Measurements from ENCODE around the gene ASCL5.

GRCh38 chr1:201076092-201076491, 50.9 kb downstream of the ASCL5 start:
- TF ChIP-seq POLR2A (IDR thresholded peaks at IDR 0.05; ENCODE audit: low read depth, low read length) (no peak), CTCF (IDR thresholded peaks at IDR 0.05 in 2 of 3, conservative IDR thresholded peaks at IDR 0.05 in 1 of 3; ENCODE audit: control insufficient read depth in 2 of 3, extremely low read depth in 1 of 3, insufficient read depth in 1 of 3, low read depth in 3 of 3, low read length in 3 of 3) (no peak), GABPA (IDR thresholded peaks at IDR 0.05; ENCODE audit: low read depth) (no peak), BACH1 (IDR thresholded peaks at IDR 0.05; ENCODE audit: borderline replicate concordance) (no peak), NRF1 (conservative IDR thresholded peaks at IDR 0.05; ENCODE audit: low read depth, low read length) (no peak), JUND (IDR thresholded peaks at IDR 0.05; ENCODE audit: low read depth, low read length) (no peak), POLR2AphosphoS5 (IDR thresholded peaks at IDR 0.05; ENCODE audit: low read length) (no peak), TBL1XR1 (IDR thresholded peaks at IDR 0.05; ENCODE audit: low read depth, low read length) (no peak)
- TF ChIP-seq, protein P1, sequence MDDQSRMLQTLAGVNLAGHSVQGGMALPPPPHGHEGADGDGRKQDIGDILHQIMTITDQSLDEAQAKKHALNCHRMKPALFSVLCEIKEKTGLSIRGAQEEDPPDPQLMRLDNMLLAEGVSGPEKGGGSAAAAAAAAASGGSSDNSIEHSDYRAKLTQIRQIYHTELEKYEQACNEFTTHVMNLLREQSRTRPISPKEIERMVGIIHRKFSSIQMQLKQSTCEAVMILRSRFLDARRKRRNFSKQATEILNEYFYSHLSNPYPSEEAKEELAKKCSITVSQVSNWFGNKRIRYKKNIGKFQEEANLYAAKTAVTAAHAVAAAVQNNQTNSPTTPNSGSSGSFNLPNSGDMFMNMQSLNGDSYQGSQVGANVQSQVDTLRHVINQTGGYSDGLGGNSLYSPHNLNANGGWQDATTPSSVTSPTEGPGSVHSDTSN (IDR thresholded peaks at IDR 0.05; ENCODE audit: insufficient replicate concordance, low read depth, low read length) = no peak
